GM19467 (cell line): Measurements from ENCODE around the gene ACTL7A.
"Not testable (repeated sequence)": the region's sequence is repeated elsewhere in the genome, so short reads cannot be mapped to it uniquely, and the experiment has no call there.

Experiments used
- ATAC-seq: cut with Tn5 transposase; IDR thresholded peaks from one replicate; pipeline ENCODE4 v1.9.1; 2021; ENCODE audit warnings: mild to moderate bottlenecking, moderate library complexity; ENCODE audit not compliant: unreplicated experiment

The ACTL7A gene

DNA sequence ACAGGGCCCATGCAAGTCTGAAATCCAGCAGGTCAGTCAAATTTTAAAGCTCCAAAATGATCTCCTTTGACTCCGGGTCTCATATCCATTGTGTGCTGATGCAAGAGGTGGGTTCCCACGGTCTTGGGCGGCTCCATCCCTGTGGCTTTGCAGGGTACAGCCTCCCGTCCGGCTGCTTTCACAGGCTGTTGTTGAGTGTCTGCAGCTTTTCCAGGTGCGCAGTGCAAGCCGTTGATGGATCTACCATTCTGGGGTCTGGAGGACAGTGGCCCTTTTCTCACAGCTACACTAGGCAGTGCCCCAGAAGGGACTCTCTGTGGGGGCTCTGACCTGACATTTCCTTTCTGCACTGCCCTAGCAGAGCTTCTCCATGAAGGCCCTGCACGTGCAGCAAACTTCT lies 13.8 kb upstream of the ACTL7A start:
- ATAC-seq: not testable (repeated sequence)

DNA sequence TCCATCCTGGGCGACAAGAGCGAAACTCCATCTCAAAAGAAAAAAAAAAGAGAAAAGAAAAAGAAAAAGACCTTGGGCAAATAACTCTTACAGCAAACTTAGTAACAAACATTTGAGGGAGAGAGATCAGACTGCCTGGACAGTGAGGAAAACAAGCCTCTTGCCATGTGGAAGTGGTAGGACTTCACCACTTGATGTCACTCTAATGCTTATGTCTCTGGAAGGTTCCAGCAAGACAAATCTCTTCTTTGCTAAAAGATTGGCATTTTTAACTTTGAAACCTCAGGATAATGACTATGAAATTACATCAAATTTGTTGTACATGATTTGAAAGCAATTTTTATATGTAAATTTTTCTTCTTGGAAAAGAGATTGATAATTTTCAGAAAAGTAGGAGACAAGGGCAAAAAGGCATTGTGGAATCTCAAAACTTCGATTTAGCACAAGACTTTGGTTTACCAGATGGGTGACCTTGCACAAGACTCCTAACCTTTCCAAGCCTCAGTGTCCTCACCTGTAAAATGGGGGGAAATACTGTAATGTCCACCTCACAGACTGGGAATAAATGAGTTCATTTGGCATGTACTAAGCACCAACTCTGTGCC lies 11.7 kb upstream of the ACTL7A start:
- ATAC-seq: no peak

DNA sequence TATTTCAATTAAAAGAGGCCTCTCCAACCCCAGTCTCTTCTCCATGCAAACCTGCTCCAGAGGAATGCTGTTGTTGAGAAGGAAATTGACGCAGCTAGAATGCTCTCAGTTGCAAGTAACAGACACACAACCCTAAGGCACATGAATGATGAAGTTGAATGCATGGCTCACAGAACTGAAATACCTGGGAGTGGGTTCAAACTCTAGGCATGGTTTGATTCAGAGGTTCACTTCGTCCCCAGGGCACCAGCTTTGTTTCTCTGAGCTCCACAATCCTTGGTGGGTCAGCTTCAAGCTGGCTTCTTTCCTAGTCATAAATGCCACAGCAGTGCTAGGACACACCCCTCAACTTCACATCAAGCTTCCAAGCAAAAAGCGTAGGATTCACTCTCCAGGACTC lies 10.9 kb upstream of the ACTL7A start:
- no peak for ATAC-seq

DNA sequence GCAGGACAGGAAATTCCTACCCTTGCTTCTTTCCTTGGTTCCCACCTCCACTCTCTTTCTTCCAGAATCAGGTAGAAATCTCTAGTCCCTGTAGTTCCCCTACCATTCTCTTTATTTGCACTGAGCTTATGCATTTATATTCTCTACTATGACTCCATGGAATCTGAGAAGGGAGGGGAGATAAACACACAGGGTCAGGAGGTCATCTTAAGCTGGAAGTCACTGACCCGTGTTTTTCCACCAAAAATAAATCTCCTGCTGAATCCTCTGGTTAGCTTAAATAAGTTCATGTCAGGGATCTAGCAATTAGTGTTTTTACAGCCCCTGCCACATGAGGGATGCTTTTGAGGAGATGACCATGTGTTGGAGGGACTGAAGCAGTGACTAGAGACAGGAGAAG lies 10.0 kb upstream of the ACTL7A start:
- no peak for ATAC-seq

DNA sequence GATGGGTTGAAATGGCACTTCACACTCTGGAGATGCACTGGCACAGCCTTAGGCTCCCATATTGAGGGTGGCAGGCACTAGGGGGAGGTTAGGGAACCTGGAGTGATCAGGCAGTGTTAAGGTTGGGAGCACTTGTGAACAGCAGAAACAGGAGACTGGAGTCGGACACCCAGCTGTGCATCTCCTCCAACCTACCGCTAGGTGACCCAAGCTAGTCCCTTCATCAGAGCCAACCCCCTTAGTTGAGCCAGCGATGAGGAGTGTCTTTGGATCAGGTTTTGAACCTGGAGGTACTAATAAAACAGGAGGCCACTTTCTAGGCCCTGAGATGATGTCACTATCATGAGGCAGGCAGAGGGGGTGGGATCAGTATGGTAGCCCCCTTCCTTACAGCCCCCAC lies 8.0 kb upstream of the ACTL7A start:
- no peak for ATAC-seq

DNA sequence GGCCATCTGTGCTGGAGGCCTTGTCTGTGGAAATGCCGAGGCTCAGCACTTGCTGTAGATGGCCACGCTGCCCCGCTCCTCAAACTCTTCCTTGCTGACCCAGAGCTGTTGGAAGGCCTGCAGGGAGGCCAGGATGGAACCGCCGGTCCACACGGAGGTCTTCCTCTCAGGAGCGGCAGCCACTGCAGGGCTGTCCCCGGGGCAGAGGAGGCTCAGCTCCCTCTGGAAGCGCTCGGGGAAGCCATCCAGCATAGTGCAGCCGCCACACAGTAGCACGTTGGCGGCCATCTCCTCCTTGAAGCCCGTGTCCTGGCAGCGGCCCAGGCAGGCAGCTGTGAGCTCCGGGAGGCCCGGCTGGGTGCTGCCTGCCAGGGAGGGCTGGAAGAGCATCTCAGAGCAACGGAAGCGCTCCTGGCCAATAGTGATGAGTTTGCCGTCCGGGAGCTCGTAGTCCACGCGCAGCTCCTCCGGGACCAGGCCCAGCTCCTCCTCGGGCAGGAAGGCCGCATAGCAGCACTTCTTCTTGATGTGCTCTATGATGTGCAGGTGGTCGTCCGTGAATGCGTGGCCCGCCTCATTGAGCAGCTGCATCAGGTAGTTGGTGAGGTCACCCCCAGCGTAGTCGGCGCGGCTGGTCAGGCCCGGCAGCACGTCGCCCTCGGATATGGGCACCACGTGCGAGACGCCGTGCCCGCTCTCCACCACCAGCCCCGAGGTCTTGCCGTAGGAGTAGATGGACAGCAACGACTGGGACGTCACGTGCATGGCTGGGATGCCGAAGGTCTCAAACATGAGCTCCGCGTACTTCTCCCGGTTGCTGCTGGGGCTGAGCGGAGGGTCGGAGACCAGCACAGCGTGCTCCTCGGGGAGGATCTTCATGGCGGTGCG lies 7.2 kb upstream of the ACTL7A start:
- ATAC-seq: no peak

DNA sequence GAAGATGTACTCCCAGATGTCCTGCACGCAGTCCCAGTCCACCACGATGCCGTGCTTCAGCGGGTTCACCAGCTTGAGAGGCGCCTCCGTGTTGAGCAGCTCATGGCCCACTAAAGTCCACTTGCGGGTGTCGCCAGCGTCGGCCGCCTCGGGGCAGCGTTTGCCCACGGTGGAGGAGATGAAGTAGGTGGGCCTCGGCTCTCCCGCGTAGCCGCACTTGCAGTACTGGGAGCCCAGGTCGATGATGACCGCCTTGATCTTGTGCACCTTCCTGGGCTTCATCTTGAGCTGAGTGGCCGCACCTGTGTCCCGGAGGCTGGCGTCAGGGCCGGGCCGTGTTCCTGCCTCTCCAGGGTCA lies 6.6 kb upstream of the ACTL7A start:
- ATAC-seq: no peak

DNA sequence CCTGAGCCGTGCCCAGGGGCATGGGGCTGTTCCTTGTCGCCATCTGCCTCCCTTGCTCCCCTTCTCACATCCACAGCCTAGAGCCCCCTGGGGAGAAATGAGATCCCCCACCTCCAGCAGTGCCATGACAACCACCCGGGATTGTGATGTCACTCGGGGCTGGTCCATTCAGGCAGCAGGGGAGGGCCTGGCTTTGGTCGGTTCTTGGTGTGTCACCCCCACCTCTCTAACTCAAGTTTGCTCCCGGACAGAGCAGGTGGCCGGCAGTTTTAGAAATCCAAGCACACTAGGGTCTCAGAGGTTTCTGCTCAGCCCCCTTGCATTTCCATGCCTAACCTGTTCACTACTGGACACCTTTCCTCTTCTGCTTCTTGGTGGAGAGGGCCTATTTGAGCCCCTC lies 6.2 kb upstream of the ACTL7A start, which contains the start of gene ACTL7B:
Gene ACTL7B, minus strand, starts transcription at position 99 of the 400 bp plus-strand sequence. Its CDS starts 56 bp downstream, at position 43.
- ATAC-seq: no peak

DNA sequence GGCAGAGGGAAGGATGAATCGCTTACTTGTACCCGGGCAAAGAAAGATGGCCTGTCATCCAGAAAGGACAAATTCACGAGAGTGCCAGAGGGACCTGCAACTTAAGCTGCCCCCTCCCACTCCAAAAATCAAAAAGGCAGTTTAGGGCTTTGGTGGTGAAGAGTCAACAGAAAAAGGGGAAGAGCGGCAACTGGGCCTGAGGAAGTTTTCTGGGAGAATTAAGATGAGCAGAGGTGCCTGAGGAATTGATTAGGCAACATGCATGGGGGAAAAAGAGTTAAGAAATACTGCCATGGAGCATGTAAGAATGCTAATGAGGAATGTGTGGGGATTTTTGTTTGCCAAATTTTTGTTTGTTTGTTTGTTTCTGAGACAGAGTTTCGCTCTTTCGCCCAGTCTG lies 4.5 kb upstream of the ACTL7A start:
- ATAC-seq: no peak

DNA sequence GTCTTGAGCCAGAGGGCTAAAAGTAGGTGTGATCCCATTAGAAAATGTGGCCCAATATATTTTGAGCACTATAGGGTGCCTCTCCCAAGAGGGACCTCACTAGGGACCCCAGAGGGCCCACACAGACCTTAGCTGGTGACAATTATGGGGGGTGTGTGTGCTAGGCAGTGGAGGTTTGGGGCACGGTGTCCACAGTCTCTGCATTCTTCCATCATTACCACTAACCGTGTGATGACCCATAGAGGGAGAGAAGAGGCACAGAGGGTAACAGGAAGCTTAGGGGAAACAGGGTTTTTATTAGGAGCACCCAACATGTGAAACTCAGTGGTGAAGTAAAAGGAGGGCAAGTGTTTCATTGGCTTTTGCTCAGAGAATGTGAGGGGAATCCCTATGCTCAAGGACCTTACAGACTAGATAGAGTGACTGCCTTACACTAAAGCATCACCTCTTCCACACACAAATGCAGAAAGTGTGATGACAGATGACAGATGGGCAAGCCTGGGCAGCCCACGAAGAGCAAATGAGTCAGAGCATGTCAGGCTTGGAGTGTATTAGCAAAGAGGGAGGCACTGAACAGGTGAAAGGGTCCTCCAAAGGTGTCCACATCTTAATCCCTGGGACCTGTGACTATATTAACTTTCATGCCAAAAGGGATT lies 2.5 kb upstream of the ACTL7A start:
- no peak for ATAC-seq

DNA sequence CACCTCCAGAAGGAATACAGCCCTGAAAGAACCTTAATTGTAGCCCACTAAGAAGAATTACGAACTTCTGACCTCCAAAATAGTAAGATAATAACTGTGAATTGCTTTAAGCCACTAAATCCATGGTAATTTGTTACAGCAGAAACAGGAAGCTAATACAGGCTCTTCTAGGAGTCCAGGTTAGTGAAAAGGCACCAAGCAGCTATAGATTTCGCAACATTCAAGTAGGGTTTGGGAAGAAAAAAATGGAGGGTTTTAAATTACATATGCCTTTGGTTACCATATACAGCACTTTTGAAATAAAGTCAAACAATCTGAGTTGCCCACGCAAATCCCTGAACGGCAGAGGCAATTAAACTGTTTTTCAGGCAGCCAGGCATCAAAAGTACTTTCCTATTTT lies 1.7 kb upstream of the ACTL7A start:
- no peak for ATAC-seq

DNA sequence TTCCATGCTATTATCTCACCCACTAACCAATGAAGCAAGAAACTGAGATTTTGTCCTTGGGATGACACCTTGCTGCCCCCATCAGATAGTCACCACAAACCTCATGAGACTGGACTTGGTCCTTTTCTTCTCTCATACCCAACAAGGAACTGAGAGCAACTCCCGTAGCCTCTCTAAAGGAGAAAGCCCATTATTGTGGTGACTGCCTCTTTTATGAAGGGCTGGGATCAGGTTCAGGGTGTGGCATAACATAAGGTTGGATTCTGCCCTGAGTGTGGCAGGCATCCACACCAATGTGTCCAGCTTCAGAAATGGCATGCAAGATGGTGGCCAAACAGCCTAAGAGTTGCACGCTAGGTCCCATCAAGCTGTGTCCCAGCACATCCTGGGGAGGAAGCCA lies 1.3 kb upstream of the ACTL7A start:
- ATAC-seq: no peak

DNA sequence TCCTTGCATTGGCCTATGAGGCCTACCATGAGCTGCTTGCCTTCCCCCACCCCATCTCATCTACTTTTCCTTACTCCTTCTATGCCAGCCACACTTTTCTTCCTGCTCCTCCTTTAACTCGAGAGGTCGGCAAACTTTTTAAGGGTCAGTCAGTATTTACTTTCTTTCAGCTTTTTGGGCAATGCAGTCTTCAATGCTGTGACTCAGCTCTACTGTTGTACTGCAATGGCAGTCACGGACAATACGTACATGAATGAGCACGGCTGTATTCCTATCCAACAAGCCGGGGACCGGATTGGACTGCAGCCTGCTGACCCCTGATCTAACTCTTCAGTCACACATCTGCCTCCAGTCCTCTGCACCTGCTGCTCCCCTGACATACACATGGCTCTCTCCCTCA lies 602 bp upstream of the ACTL7A start:
- ATAC-seq: no peak

DNA sequence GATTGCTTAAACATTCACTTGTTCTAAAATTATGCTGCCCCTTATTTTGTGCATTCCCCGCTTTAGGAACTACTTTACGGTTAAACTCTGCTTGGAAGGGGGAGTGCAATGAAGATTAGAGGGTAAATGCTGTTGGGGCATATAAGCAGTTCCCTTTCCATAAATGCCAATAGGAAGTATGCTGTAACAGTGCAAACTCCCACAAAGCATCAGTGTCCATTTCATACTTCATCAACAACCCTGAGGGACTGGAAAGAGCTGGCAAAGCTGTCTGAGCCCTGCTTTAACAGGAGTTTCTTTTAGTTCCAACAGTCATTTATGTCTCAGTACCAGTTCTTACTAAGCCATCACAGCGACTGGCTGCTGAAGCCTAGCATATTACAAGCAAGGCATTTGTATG lies 1.8 kb downstream of the ACTL7A start:
- no peak for ATAC-seq

DNA sequence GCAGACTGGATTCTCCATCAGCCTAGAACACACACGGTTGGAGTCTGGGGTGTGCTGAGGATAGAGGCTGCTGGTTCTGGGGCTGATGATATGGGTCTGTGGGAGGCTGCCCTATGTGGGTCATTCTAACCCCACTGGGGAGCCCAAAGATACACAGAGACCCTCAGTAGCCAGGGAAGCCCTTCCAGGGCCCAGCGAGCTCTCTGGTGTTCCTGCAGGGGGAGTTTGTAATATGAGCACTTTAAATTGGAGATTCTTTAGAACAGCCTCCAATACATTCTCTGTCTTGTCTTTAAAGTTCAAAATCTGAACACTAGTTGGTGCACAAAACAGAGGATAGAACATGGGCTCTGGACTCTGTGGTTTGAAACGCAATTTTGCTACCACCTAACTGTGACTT lies 2.4 kb downstream of the ACTL7A start:
- no peak for ATAC-seq

DNA sequence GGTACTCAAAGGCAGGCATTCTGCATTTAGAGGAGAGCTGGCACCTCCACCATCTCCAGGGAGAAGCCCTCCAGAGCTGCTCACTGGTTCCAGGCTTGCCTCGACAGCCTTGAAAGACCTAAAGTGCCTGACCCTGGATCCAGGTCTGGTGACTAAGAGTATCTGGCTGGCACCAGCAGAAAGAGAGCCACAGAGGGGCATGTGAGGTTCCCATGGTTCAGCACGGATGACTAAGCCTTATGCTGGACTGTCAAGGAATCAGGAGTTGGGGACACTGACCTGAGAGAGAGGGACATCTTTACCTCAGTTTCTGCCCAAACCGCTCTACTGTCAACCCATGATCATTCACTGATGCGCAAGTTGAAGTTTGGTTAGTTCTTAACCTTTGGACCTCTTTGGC lies 3.0 kb downstream of the ACTL7A start:
- no peak for ATAC-seq

DNA sequence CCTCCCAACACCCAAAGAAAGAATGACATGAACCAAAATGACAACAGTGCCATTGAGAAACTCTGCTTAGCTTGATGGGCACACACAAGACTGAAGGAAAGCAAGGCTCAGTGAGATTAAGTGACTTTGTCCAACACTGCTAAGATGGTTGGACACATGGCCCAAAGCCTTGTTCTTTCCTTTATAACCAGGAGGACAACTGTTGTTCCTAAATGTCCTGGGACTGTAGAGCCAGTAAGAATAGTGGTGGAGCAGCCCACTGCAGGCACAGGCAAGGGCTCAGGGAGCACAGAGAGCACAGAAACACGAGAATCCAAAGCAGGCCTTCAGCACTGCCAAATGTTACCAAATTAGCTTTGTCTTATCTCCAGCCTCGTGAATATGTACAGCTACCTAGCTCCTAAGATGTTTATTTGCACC lies 3.9 kb downstream of the ACTL7A start:
- no peak for ATAC-seq

DNA sequence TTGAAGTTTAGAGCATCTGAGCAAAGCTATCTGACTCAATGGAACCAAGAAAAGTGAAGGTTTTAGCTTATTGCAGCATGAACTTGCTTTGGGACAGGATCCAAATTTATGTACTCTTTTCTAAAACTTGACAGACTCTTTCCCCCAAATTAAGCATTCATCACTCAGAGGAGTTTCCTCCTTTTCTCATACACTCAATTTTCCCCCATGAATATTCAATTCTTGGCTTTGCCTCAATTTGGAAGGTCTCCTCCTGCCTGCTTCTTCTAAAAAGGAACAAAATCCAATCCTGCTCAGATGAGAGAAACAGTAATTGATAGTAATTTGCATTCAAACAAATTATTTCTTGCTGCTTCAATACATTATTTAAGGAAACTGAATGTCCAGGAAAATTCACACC lies 5.0 kb downstream of the ACTL7A start:
- ATAC-seq: no peak

DNA sequence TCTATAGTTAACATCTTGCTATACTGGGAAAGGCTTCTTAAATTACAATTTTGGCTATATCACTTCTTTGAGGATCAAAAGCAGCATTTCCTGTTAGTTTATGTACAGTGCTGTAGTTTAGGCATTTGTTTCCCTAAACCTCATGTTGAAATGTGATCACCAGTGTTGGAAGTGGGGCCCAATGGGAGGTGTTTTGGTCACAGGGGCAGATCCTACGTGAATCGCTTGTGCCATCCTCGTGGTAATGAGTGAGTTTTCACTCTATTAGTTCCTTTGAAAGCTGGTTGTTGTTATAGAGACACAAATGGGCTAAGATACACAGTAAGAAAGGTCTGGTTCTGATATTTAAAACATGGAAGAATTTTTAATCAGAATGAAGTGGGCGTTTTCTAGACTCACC lies 5.8 kb downstream of the ACTL7A start:
- ATAC-seq: no peak

DNA sequence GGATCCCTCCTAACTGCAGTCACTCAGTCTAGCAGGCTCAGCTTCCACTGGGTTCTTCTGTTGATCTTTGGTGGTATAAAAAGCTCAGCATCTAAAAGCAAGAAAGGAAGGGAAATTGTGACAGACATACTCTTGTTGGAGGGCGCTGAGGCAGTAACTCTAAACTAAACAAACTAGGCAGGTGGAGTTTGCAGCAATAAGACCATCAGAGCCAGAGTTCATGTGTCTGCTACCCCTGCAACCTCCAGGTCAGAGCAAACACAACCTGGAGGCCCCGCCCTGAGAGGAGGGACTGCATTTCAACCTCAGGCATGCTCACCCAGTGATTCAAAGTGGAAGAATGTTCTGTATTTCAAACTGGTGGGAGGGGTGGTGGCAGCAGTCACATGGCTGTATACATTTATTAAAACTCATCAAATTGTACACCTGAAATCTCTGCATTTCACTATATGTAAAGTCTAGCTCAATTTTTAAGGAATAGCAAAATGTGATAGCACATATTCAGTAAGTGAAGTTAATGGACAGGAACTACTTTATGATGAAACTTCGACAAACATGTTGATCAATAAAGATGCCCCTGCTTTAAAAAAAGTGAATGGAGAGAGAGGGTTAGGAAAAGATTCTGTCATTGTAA lies 7.1 kb downstream of the ACTL7A start:
- ATAC-seq: no peak

DNA sequence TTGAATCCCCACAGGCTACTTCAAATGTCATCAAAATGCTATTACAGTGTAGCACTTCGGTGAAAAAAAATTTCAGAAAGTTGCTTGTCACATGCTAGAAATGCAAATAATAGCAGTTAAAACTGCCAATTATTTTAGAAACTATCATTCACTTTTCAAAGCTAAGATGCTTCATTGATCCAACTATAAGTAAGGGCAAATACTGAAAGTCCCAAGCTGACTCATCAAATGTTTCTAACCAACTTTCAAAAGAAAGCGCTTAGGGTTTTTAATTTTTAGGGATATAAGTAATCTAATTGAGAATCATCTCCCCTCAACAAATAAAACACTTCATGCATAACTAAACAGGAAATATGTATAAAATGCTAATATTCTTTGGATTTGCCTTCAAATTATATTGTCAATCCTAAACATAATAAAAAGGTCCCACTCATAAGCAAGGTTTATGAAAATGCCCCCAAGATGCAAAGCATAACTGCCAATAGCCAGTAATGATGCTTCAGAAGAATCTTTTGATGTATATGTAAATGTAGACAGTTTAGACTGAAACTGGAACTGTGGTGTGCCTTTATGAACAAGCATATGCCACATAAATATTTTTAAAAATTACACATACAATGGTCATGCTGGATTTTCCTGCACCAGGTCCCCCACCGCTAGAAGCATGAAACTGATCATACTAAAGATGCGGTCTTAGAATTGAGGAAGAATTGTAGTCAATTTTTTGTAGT lies 12.2 kb downstream of the ACTL7A start:
- ATAC-seq: no peak
